WTC11 (cell line): ENCODE data around the gene SCYL1. TPM values are rescaled to one million over a fixed set of nuclear protein-coding genes. Genes with fewer than 3 reads are reported as not detected.

ENCODE experiments used
- ATAC-seq: fragments of 200-7000 bp; cut with Tn5 transposase; 2 replicates; pipeline ENCODE4 v1.10.0; 2021; ENCODE audit warnings: mild to moderate bottlenecking, moderate library complexity
- CTCF ChIA-PET: fragments of 300-600 bp; sonication (Branson Sonifier 250); formaldehyde crosslinking; loops from one replicate; lab custom pipeline; 2021; ENCODE audit warnings: antibody characterized with exemption; lab: Charles Lee
- POLR2A ChIA-PET: fragments of 350-600 bp; sonication (Branson Sonifier 250); formaldehyde crosslinking; loops from one replicate; lab custom pipeline; 2021; ENCODE audit warnings: antibody characterized with exemption; lab: Charles Lee
- DNase-seq: peaks from one replicate; pipeline ENCODE4 v3.0.0; 2021; ENCODE audit warnings: low spot score
- H3K27ac Mint-ChIP-seq: 2 replicates; pipeline ENCODE4 v1.8.0; 2021; ENCODE audit warnings: mixed read lengths
- H3K27me3 Mint-ChIP-seq: 2 replicates; pipeline ENCODE4 v1.8.0; 2021; ENCODE audit warnings: low read depth, mild to moderate bottlenecking, moderate library complexity, mixed read lengths
- H3K36me3 Mint-ChIP-seq: 2 replicates; pipeline ENCODE4 v1.8.0; 2021; ENCODE audit warnings: mixed read lengths
- H3K4me1 Mint-ChIP-seq: 2 replicates; pipeline ENCODE4 v1.8.0; 2022; ENCODE audit warnings: mixed read lengths
- H3K4me3 Mint-ChIP-seq: 2 replicates; pipeline ENCODE4 v1.8.0; 2021; ENCODE audit warnings: mild to moderate bottlenecking, moderate library complexity, mixed read lengths
- H3K9me3 Mint-ChIP-seq: 2 replicates; pipeline ENCODE4 v1.8.0; 2021; ENCODE audit warnings: mixed read lengths
- ARID4B ChIP-seq: sonication (generic); formaldehyde crosslinking; IDR thresholded peaks from 2 replicates; pipeline ENCODE4 v1.8.0; 2023; ENCODE audit warnings: missing genetic modification reagents, mild to moderate bottlenecking, borderline replicate concordance
- ATF1 ChIP-seq: sonication (generic); formaldehyde crosslinking; IDR thresholded peaks from 2 replicates; pipeline ENCODE4 v1.8.1; 2023; ENCODE audit warnings: mild to moderate bottlenecking, moderate library complexity, missing genetic modification reagents
- ATF3 ChIP-seq: sonication (generic); formaldehyde crosslinking; conservative IDR thresholded peaks from 2 replicates; pipeline ENCODE4 v1.8.1; 2022; ENCODE audit warnings: mild to moderate bottlenecking, missing genetic modification reagents
- CREB1 ChIP-seq: sonication (generic); formaldehyde crosslinking; IDR thresholded peaks from 2 replicates; pipeline ENCODE4 v1.8.0; 2023; ENCODE audit warnings: mild to moderate bottlenecking, missing genetic modification reagents
- EMX1 ChIP-seq: fragments of 250-450 bp; sonication (Bioruptor Pico); IDR thresholded peaks from 2 replicates; pipeline ENCODE4 v1.8.0; 2021; ENCODE audit warnings: mild to moderate bottlenecking
- FOXJ3 ChIP-seq: sonication (generic); formaldehyde crosslinking; IDR thresholded peaks from 2 replicates; pipeline ENCODE4 v1.9.0; 2021; ENCODE audit warnings: missing genetic modification reagents, mild to moderate bottlenecking, borderline replicate concordance
- IRF1 ChIP-seq: sonication (generic); formaldehyde crosslinking; IDR thresholded peaks from 2 replicates; pipeline ENCODE4 v1.8.0; 2023; ENCODE audit warnings: missing genetic modification reagents
- MYBL2 ChIP-seq: sonication (generic); formaldehyde crosslinking; IDR thresholded peaks from 2 replicates; pipeline ENCODE4 v1.8.1; 2023; ENCODE audit warnings: mild to moderate bottlenecking, moderate library complexity, missing genetic modification reagents
- NR1H2 ChIP-seq: sonication (generic); formaldehyde crosslinking; IDR thresholded peaks from 2 replicates; pipeline ENCODE4 v1.9.0; 2021; ENCODE audit warnings: mild to moderate bottlenecking, moderate library complexity, missing genetic modification reagents
- PRRX2 ChIP-seq: fragments of 250-450 bp; sonication (Bioruptor Pico); IDR thresholded peaks from 2 replicates; pipeline ENCODE4 v1.8.0; 2021; ENCODE audit warnings: mild to moderate bottlenecking
- SMAD3 ChIP-seq: sonication (generic); formaldehyde crosslinking; IDR thresholded peaks from 2 replicates; pipeline ENCODE4 v1.8.0; 2022; ENCODE audit warnings: missing genetic modification reagents, mild to moderate bottlenecking, borderline replicate concordance
- SOX15 ChIP-seq: fragments of 250-450 bp; sonication (Bioruptor Pico); IDR thresholded peaks from 2 replicates; pipeline ENCODE4 v1.9.0; 2021; ENCODE audit warnings: mild to moderate bottlenecking
- ZBTB43 ChIP-seq: sonication (generic); formaldehyde crosslinking; IDR thresholded peaks from 2 replicates; pipeline ENCODE4 v1.8.1; 2023; ENCODE audit warnings: mild to moderate bottlenecking, missing genetic modification reagents
- ZNF219 ChIP-seq: sonication (generic); formaldehyde crosslinking; IDR thresholded peaks from 2 replicates; pipeline ENCODE4 v1.8.0; 2023; ENCODE audit warnings: missing genetic modification reagents, mild to moderate bottlenecking, borderline replicate concordance
- ZNF263 ChIP-seq: sonication (generic); formaldehyde crosslinking; IDR thresholded peaks from 2 replicates; pipeline ENCODE4 v1.8.1; 2022; ENCODE audit warnings: low read depth, mild to moderate bottlenecking, moderate library complexity, missing genetic modification reagents
- total RNA-seq: library from RNA; stranded (reverse); gene quantifications from 3 replicates; pipeline ENCODE4 v1.2.3, GENCODE V29; 2021
- TF ChIP-seq, protein P1 (sequence below): sonication (generic); formaldehyde crosslinking; IDR thresholded peaks from 2 replicates; pipeline ENCODE4 v1.8.0; 2022; ENCODE audit warnings: missing genetic modification reagents
- TF ChIP-seq, protein P2 (sequence below): fragments of 200-600 bp; IDR thresholded peaks from 2 replicates; pipeline ENCODE4 v1.8.0; 2022; ENCODE audit warnings: antibody characterized with exemption
- TF ChIP-seq, protein P3 (sequence below): sonication (generic); formaldehyde crosslinking; IDR thresholded peaks from 2 replicates; pipeline ENCODE4 v1.8.1; 2023; ENCODE audit warnings: mild to moderate bottlenecking, missing genetic modification reagents

The SCYL1 gene
- total RNA-seq, 1 experiment from 2014 or later, result 76.8 TPM

DNA sequence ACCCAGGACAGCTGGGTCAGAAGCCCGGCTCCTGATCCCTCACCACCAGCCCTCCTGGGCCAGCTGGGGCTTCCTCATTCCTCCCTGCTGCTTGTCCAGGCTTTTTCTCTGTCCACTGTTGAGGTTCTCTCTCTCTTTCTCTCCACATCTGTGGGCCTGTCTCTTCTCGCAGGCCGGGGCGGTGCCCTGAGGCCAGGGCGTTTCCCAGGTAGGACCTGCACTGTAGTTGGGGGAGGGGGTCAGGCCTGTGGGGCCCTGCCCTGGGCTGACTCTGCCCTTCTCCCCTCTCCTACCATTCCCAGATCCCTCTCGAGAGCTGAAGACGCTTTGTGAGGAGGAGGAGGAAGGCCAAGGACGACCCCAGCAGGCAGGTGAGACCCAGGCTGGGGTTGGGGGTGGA lies 55.9 kb downstream of the SCYL1 start (continued):
- TF ChIP-seq, protein P1, sequence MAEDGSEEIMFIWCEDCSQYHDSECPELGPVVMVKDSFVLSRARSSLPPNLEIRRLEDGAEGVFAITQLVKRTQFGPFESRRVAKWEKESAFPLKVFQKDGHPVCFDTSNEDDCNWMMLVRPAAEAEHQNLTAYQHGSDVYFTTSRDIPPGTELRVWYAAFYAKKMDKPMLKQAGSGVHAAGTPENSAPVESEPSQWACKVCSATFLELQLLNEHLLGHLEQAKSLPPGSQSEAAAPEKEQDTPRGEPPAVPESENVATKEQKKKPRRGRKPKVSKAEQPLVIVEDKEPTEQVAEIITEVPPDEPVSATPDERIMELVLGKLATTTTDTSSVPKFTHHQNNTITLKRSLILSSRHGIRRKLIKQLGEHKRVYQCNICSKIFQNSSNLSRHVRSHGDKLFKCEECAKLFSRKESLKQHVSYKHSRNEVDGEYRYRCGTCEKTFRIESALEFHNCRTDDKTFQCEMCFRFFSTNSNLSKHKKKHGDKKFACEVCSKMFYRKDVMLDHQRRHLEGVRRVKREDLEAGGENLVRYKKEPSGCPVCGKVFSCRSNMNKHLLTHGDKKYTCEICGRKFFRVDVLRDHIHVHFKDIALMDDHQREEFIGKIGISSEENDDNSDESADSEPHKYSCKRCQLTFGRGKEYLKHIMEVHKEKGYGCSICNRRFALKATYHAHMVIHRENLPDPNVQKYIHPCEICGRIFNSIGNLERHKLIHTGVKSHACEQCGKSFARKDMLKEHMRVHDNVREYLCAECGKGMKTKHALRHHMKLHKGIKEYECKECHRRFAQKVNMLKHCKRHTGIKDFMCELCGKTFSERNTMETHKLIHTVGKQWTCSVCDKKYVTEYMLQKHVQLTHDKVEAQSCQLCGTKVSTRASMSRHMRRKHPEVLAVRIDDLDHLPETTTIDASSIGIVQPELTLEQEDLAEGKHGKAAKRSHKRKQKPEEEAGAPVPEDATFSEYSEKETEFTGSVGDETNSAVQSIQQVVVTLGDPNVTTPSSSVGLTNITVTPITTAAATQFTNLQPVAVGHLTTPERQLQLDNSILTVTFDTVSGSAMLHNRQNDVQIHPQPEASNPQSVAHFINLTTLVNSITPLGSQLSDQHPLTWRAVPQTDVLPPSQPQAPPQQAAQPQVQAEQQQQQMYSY (CRISPR knock-in tag), result no peak
- TF ChIP-seq ATF1 (CRISPR knock-in tag) (no peak), EMX1 (no peak), ZNF263 (no peak), CREB1 (CRISPR knock-in tag) (no peak), ARID4B (CRISPR knock-in tag) (no peak), SMAD3 (CRISPR knock-in tag) (no peak)

- ATAC-seq (no peak), DNase-seq (no peak)
- Mint-ChIP-seq H3K27me3 (peaks cover 69% of the 10 kb centered on the region), H3K4me1 (peaks cover 9% of the 10 kb centered on the region), H3K9me3 (no peaks in the 10 kb centered on the region), H3K4me3 (no peak overlapping the region), H3K36me3 (no peaks in the 10 kb centered on the region), H3K27ac (no peak overlapping the region)
- ChIA-PET POLR2A (no interaction called here), CTCF (no interaction called here)
- TF ChIP-seq PRRX2 (CRISPR knock-in tag) (no peak), SOX15 (CRISPR knock-in tag) (no peak), MYBL2 (CRISPR knock-in tag) (no peak), ATF3 (CRISPR knock-in tag) (no peak), IRF1 (CRISPR knock-in tag) (no peak), ZBTB43 (CRISPR knock-in tag) (no peak), CREB1 (CRISPR knock-in tag) (no peak), FOXJ3 (CRISPR knock-in tag) (no peak), ZNF219 (no peak), NR1H2 (CRISPR knock-in tag) (no peak)
- TF ChIP-seq, protein P2, sequence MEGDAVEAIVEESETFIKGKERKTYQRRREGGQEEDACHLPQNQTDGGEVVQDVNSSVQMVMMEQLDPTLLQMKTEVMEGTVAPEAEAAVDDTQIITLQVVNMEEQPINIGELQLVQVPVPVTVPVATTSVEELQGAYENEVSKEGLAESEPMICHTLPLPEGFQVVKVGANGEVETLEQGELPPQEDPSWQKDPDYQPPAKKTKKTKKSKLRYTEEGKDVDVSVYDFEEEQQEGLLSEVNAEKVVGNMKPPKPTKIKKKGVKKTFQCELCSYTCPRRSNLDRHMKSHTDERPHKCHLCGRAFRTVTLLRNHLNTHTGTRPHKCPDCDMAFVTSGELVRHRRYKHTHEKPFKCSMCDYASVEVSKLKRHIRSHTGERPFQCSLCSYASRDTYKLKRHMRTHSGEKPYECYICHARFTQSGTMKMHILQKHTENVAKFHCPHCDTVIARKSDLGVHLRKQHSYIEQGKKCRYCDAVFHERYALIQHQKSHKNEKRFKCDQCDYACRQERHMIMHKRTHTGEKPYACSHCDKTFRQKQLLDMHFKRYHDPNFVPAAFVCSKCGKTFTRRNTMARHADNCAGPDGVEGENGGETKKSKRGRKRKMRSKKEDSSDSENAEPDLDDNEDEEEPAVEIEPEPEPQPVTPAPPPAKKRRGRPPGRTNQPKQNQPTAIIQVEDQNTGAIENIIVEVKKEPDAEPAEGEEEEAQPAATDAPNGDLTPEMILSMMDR, result no peak
- TF ChIP-seq, protein P3, sequence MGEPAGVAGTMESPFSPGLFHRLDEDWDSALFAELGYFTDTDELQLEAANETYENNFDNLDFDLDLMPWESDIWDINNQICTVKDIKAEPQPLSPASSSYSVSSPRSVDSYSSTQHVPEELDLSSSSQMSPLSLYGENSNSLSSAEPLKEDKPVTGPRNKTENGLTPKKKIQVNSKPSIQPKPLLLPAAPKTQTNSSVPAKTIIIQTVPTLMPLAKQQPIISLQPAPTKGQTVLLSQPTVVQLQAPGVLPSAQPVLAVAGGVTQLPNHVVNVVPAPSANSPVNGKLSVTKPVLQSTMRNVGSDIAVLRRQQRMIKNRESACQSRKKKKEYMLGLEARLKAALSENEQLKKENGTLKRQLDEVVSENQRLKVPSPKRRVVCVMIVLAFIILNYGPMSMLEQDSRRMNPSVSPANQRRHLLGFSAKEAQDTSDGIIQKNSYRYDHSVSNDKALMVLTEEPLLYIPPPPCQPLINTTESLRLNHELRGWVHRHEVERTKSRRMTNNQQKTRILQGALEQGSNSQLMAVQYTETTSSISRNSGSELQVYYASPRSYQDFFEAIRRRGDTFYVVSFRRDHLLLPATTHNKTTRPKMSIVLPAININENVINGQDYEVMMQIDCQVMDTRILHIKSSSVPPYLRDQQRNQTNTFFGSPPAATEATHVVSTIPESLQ, result no peak
These were observed 57.0 kb downstream of the SCYL1 start for GRCh38 chr11:65581928-65582327.
